ENCODE data around the gene NNAT.

Gene NNAT

GRCh38 chr20:37503256-37503927, 17.7 kb upstream of the NNAT start:
- FAIRE-seq: no peak

GRCh38 chr20:37504404-37505096, 16.5 kb upstream of the NNAT start:
- FAIRE-seq: no peak

- FAIRE-seq: no peak
Measured at GRCh38 chr20:37505263-37506151, 15.5 kb upstream of the NNAT start.

- no peak for FAIRE-seq
Measured at GRCh38 chr20:37506152-37506725, 14.8 kb upstream of the NNAT start.

- FAIRE-seq: no peak
Measured at GRCh38 chr20:37510226-37510625, 10.8 kb upstream of the NNAT start.

- FAIRE-seq: no peak
Measured at GRCh38 chr20:37511610-37512275, 9.3 kb upstream of the NNAT start.

GRCh38 chr20:37513779-37514359, 7.2 kb upstream of the NNAT start:
- no peak for FAIRE-seq

GRCh38 chr20:37515876-37516275, 5.2 kb upstream of the NNAT start:
- FAIRE-seq: no peak

- FAIRE-seq: no peak
Measured at GRCh38 chr20:37516811-37517750, 4.0 kb upstream of the NNAT start.

GRCh38 chr20:37518059-37518458, 3.0 kb upstream of the NNAT start:
- no peak for FAIRE-seq

- FAIRE-seq: peak; percentile 24
Measured at GRCh38 chr20:37518606-37519507, 2.2 kb upstream of the NNAT start.

GRCh38 chr20:37519508-37520418, 1.3 kb upstream of the NNAT start:
- no peak for FAIRE-seq

- no peak for FAIRE-seq
Measured at GRCh38 chr20:37520419-37520955, 563 bp upstream of the NNAT start.

- FAIRE-seq: no peak
Measured at GRCh38 chr20:37522260-37523011, 1.4 kb downstream of the NNAT start.

- FAIRE-seq: no peak
Measured at GRCh38 chr20:37523012-37523391, 2.0 kb downstream of the NNAT start.

GRCh38 chr20:37523911-37524700, 3.1 kb downstream of the NNAT start:
- no peak for FAIRE-seq
